Astrocyte of the spinal cord (primary cell): Measurements from ENCODE around the gene VAV1.

Experiments used
- DNase-seq: peaks from one replicate; pipeline ENCODE4 v3.0.0; 2011; ENCODE audit warnings: low read depth, low spot score
- H3K4me3 ChIP-seq: 2 replicates; pipeline ENCODE4 v1.5.1; 2011; ENCODE audit warnings: low read depth, mild to moderate bottlenecking, low read length, moderate library complexity
- CTCF ChIP-seq: IDR thresholded peaks from 2 replicates; pipeline ENCODE4 v1.5.1; 2012; ENCODE audit warnings: low read depth, mild to moderate bottlenecking, low read length, inconsistent platforms
- in situ Hi-C: cut with HindIII; loops from 2 replicates; pipeline ENCODE4 v1.10.0; 2017; ENCODE audit warnings: low sequenced_read_pairs

The VAV1 gene

GRCh38 chr19:6877766-6878165 is 105.3 kb downstream of the VAV1 start:
- DNase-seq, result no peak
- no peak overlapping the region for H3K4me3 ChIP-seq
- no peak for TF ChIP-seq CTCF
- in situ Hi-C loops, result no loop called here

GRCh38 chr19:6886277-6886897 is 113.9 kb downstream of the VAV1 start:
- in situ Hi-C loops, result no loop called here
- no peak for TF ChIP-seq CTCF
- no peak for DNase-seq
- no peak overlapping the region for H3K4me3 ChIP-seq

- in situ Hi-C loops, result no loop called here
- no peak for TF ChIP-seq CTCF
- no peak within 1 kb of the TSS for H3K4me3 ChIP-seq
- DNase-seq, result no peak
These were observed 114.8 kb downstream of the VAV1 start, which contains the start of gene ADGRE1 for GRCh38 chr19:6887316-6887715. ADGRE1 (plus strand) TSS chr19:6887579; CDS start chr19:6887609, 30 bp downstream.

DNA sequence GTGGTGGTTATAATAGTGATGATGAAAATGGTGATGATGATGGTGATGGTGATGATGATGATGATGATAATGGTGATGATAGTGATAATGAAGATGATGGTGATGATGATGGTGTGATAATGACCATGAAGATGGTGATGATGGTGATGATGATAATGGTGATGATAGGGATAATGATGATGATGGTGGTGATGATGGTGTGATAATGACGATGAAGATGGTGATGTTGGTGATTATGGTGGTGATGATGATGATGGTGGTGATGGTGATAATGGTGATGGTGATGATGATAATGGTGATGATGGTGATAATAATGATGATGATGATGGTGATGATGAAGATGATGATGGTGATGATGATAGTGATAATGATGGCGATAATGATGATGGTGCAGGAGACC is 116.5 kb downstream of the VAV1 start:
- in situ Hi-C loops, result no loop called here
- DNase-seq, result no peak
- no peak for TF ChIP-seq CTCF
- H3K4me3 ChIP-seq, result no peak overlapping the region

DNA sequence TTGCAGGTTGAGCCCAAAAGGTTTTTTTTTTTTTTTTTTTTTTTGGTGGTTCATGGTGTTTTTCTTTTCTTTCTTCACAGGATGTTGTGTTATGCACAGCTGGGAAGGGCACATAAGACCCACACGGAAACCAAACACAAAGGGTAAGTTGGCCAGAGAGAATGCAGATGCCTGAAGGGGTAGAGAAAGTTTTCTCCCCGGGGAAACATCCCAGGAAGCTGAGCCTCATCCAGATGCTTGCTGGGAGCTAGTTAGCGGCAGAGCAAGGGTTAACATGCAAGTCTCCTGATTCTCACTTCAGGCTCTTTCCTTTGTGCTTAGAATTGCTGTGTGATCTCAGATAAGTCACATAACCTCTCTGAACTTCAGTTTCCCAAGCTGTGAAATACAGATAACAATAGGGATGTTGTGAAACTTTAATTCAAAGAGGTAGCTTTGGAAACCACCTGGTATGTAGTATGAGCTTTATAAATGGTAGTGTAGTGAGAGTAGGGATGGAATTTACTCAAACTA is 117.9 kb downstream of the VAV1 start:
- H3K4me3 ChIP-seq, result no peak overlapping the region
- no peak for TF ChIP-seq CTCF
- DNase-seq, result no peak
- in situ Hi-C loops, result no loop called here

DNA sequence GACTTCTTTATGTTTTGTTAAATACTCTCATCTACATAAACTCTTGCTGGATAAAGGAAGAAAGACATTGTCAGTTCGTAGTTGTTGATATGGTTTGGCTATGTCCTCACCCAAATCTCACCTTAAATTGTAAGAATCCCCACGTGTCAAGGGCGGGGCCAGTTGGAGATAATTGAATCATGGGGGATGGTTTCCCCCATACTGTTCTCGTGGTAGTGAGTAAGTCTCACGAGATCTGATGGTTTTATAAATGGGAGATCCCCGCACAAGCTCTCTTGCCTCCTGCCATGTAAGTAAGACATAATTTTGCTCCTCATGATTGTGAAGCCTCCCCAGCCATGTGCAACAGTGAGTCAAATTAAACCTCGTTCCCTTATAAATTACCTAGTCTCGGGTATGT is 118.4 kb downstream of the VAV1 start:
- no peak overlapping the region for H3K4me3 ChIP-seq
- in situ Hi-C loops, result no loop called here
- no peak for DNase-seq
- no peak for TF ChIP-seq CTCF
